DND-41 (cell line): ENCODE measurements around the gene MRTFA.

ENCODE experiments used
- CTCF ChIP-seq: IDR thresholded peaks from 2 replicates; pipeline ENCODE4 v1.5.1; 2012; ENCODE audit warnings: borderline replicate concordance, low read length, moderate library complexity, mild to moderate bottlenecking; ENCODE audit not compliant: poor library complexity, severe bottlenecking; ENCODE audit errors: extremely low read depth
- EZH2 ChIP-seq: IDR thresholded peaks from 3 replicates; pipeline ENCODE4 v1.6.1; 2012; ENCODE audit warnings: borderline replicate concordance, low read depth, mild to moderate bottlenecking, moderate library complexity, low read length, inconsistent platforms; ENCODE audit not compliant: severe bottlenecking

GRCh38 chr22:40480996-40481395 is 155.5 kb downstream of the MRTFA start:
- TF ChIP-seq CTCF = no peak
- TF ChIP-seq EZH2 = no peak
